ENCODE data around the gene HGS. TPM values are rescaled to one million over a fixed set of nuclear protein-coding genes. Genes with fewer than 3 reads are reported as not detected.

HGS gene
- total and polyA plus RNA-seq, 2 experiments from 2014 or later: 59.2 to 128 TPM

- Histone ChIP-seq H3K36me3 (replicated peaks; ENCODE audit: insufficient read depth, low read depth) (no peaks in the 10 kb centered on the region), H4K20me1 (ENCODE audit: insufficient read depth, poor library complexity, severe bottlenecking) (no peaks in the 10 kb centered on the region), H3K4me3 (no peak overlapping the region), H3K79me2 (no peaks in the 10 kb centered on the region), H3K4me2 (no peak overlapping the region), H3K27ac (no peak overlapping the region), H3K9me2 (replicated peaks; ENCODE audit: insufficient read depth) (no peaks in the 10 kb centered on the region), H2AFZ (no peak overlapping the region), H3K27me3 (peaks cover 6% of the 10 kb centered on the region), H3K9me3 (ENCODE audit: low read depth) (no peaks in the 10 kb centered on the region), H3K4me1 (ENCODE audit: insufficient read depth) (no peaks in the 10 kb centered on the region)
- DNase-seq (ENCODE audit: low spot score): no peak
- 94% methylated on average over 10 of the region's 10 CpGs for WGBS (ENCODE audit: low lambda C conversion rate, missing lambda C conversion rate)
- TF ChIP-seq EZH2 (IDR thresholded peaks at IDR 0.05; ENCODE audit: borderline replicate concordance): no peak
- TF ChIP-seq CTCF (IDR thresholded peaks at IDR 0.05; ENCODE audit: poor library complexity): no peak
- no peak for TF ChIP-seq EZH2phosphoT487 (IDR thresholded peaks at IDR 0.05; ENCODE audit: low read depth, severe bottlenecking, unreplicated experiment)
These were observed 32.1 kb upstream of the HGS start for GRCh38 chr17:81651692-81652091.

- Histone ChIP-seq H3K9me2 (replicated peaks; ENCODE audit: insufficient read depth) (no peaks in the 10 kb centered on the region), H3K9me3 (ENCODE audit: low read depth) (no peaks in the 10 kb centered on the region), H3K36me3 (replicated peaks; ENCODE audit: insufficient read depth, low read depth) (no peaks in the 10 kb centered on the region), H3K4me1 (ENCODE audit: insufficient read depth) (no peaks in the 10 kb centered on the region), H2AFZ (no peak overlapping the region), H3K27me3 (peaks cover 4% of the 10 kb centered on the region), H4K20me1 (ENCODE audit: insufficient read depth, poor library complexity, severe bottlenecking) (no peaks in the 10 kb centered on the region), H3K79me2 (no peaks in the 10 kb centered on the region), H3K27ac (no peak overlapping the region), H3K4me2 (peak overlapping the region; percentile 66), H3K4me3 (no peak overlapping the region)
- WGBS (ENCODE audit: low lambda C conversion rate, missing lambda C conversion rate): 52% methylated on average over 25 of the region's 27 CpGs
- no peak for DNase-seq (ENCODE audit: low spot score)
- TF ChIP-seq EZH2 (IDR thresholded peaks at IDR 0.05; ENCODE audit: borderline replicate concordance) (no peak), EZH2phosphoT487 (IDR thresholded peaks at IDR 0.05; ENCODE audit: low read depth, severe bottlenecking, unreplicated experiment) (no peak), CTCF (IDR thresholded peaks at IDR 0.05; ENCODE audit: poor library complexity) (no peak)
These were observed 30.7 kb upstream of the HGS start for GRCh38 chr17:81652906-81653771.

GRCh38 chr17:81655378-81656117 is 28.3 kb upstream of the HGS start:
- TF ChIP-seq EZH2 (IDR thresholded peaks at IDR 0.05; ENCODE audit: borderline replicate concordance) (no peak), CTCF (IDR thresholded peaks at IDR 0.05; ENCODE audit: poor library complexity) (no peak), EZH2phosphoT487 (IDR thresholded peaks at IDR 0.05; ENCODE audit: low read depth, severe bottlenecking, unreplicated experiment) (no peak)
- no peak overlapping the region for H3K4me3 ChIP-seq
- H3K4me2 ChIP-seq: no peak overlapping the region
- no peaks in the 10 kb centered on the region for H3K79me2 ChIP-seq
- no peaks in the 10 kb centered on the region for H3K36me3 ChIP-seq (replicated peaks; ENCODE audit: insufficient read depth, low read depth)
- WGBS (ENCODE audit: low lambda C conversion rate, missing lambda C conversion rate): 88% methylated on average over 18 of the region's 18 CpGs
- H3K4me1 ChIP-seq (ENCODE audit: insufficient read depth): no peaks in the 10 kb centered on the region
- H3K27me3 ChIP-seq: no peaks in the 10 kb centered on the region
- DNase-seq (ENCODE audit: low spot score): no peak
- H3K27ac ChIP-seq: no peak overlapping the region
- no peaks in the 10 kb centered on the region for H3K9me2 ChIP-seq (replicated peaks; ENCODE audit: insufficient read depth)
- no peak overlapping the region for H2AFZ ChIP-seq
- no peaks in the 10 kb centered on the region for H4K20me1 ChIP-seq (ENCODE audit: insufficient read depth, poor library complexity, severe bottlenecking)
- no peaks in the 10 kb centered on the region for H3K9me3 ChIP-seq (ENCODE audit: low read depth)
